ENCODE results near the gene CSRP1. TPM values are rescaled to one million over a fixed set of nuclear protein-coding genes. Genes with fewer than 3 reads are reported as not detected.

CSRP1 gene
- total RNA-seq, 1 experiment from 2014 or later: 94.4 TPM

GRCh38 chr1:201511941-201512539, 5.1 kb upstream of the CSRP1 start:
- in situ Hi-C loops (cut with HindIII; ENCODE audit: low pct_unique_long_range_greater_than_20kb, low sequenced_read_pairs): no loop called here

More at GRCh38 chr1:201511941-201512539, 5.1 kb upstream of the CSRP1 start:
- ChIA-PET CTCF (interaction anchor here (0.7 to 6.7 kb wide), 12 partner anchors 9 to 313 kb away, joined by 3 to 110 read pairs (median 9); no protein-coding TSS in a partner anchor), POLR2A (interaction anchor here (0.7 to 2.0 kb wide), 2 partner anchors 11 to 30 kb away, joined by 8 to 14 read pairs; no protein-coding TSS in a partner anchor)
- TF ChIP-seq SIN3A (IDR thresholded peaks at IDR 0.05; ENCODE audit: borderline replicate concordance, insufficient read depth, low read depth, low read length) (no peak), TCF7L2 (IDR thresholded peaks at IDR 0.05; ENCODE audit: low read depth, low read length) (no peak), REST (IDR thresholded peaks at IDR 0.05; ENCODE audit: insufficient read depth in 1 of 2, low read depth in 2 of 2, low read length in 1 of 2) (no peak), POLR2AphosphoS5 (IDR thresholded peaks at IDR 0.05; ENCODE audit: low read depth, low read length) (no peak), CTCF (IDR thresholded peaks at IDR 0.05) (no peak)
- no TSS peak for BruUV-seq (replicated peaks)
- no peaks in the 10 kb centered on the region for H3K27me3 ChIP-seq (ENCODE audit: control insufficient read depth, insufficient read depth, low read length)
- peak overlapping the region; percentile 36; the same call in 1 of the 2 replicates for H3K27ac ChIP-seq (ENCODE audit: low read length)
- intact Hi-C loops (cut with micrococcal nuclease; ENCODE audit: unreplicated experiment): loop anchor here (1.0 kb wide), 1 partner anchor 64 kb away; no protein-coding TSS in a partner anchor
- peaks cover 13% of the 10 kb centered on the region for H3K4me1 ChIP-seq (ENCODE audit: control insufficient read depth, insufficient read depth, low read length)
- ATAC-seq: peak; percentile 65; the same call in 1 of the 2 replicates
- H3K4me3 ChIP-seq (ENCODE audit: low read depth in 2 of 2, low read length in 2 of 2): no peak overlapping the region
- no peak for DNase-seq (ENCODE audit: low read depth, low spot score)
- no peaks in the 10 kb centered on the region for H3K36me3 ChIP-seq (ENCODE audit: control insufficient read depth, insufficient read depth, low read length)
- H3K9me3 ChIP-seq (ENCODE audit: control insufficient read depth, insufficient read depth, low read depth, low read length): no peaks in the 10 kb centered on the region

Measured in Panc1 (cell line).